Dermis blood vessel endothelial cell (primary cell): ENCODE results near the gene SLC24A1. TPM values are rescaled to one million over a fixed set of nuclear protein-coding genes. Genes with fewer than 3 reads are reported as not detected.
"Not testable (repeated sequence)": the region's sequence is repeated elsewhere in the genome, so short reads cannot be mapped to it uniquely, and the experiment has no call there.

ENCODE experiments used
- DNase-seq: peaks from one replicate; pipeline ENCODE4 v3.0.0; 2010
- total RNA-seq: library from RNA; depleted of rRNA; stranded (reverse); fragments of >200 nt; gene quantifications from 2 replicates; pipeline ENCODE4 v1.2.3, GENCODE V29; 2014

The SLC24A1 gene
- 5.3 and 20.5 TPM in 2 replicates for total RNA-seq

- no peak for DNase-seq
These were observed at the start of gene SLC24A1 for GRCh38 chr15:65621638-65622037. TSS of gene SLC24A1 (plus strand) at chr15:65621938. CDS start at chr15:65624081, 2,143 bp downstream.

- no peak for DNase-seq
These were observed 49.8 kb upstream of the SLC24A1 start for GRCh38 chr15:65571971-65572370.

DNA sequence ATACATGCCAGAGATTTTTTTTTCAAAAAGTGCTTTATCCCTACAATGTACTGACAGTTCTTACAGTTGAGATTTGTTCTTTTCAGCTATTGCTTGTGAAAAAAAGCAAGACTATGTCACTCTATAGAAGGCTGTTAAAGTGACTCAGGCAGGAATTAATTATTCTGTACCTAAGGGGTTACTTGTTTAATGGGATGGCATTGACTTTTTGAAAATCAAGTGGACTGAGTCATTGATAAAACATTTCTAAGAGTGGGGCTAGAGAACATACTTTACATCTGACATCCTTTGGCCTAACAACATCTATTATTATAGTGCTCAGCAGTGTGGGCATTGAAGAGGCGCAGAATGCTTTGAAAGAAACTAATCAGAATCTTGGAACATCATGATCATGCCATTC lies 45.1 kb upstream of the SLC24A1 start:
- DNase-seq = peak; percentile 75

DNA sequence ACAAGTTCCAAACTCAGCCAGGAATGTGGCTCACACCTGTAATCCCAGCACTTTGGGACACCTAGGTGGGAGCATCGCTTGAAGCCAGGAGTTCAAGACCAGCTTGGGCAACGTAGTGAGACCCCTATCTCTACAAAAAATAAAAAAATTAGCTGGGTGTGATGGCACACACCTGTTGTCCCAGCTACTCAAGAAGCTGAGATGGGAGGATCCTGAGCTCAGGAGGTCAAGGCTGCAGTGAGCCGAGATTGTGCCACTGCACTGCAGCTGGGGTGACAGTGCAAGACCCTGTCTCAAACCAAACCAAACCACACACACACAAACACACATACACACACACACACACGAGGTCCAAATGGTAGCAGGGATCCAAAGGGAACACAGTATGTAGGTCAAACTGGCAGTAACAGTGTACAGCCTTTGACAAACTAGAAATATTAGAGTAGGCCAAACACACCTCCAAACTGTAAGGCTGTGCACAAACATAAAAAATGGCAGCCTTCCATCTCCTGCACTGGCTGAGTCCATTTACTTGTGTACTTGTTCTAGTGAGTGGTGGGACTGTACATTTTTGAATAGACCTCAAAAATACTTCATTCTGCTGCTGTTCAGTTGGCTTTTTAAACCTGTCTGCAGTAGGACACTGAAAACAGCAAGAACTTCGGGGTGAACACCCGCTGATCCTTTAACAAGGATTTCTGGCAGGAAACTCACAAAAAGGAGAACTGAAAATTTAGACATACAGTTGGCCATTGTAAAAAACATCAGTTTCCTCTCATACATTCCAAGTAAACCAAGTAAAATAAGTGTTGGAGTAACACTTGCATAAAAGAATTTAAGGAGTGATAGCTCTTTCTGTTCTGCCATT lies 44.4 kb upstream of the SLC24A1 start:
- DNase-seq = no peak

DNA sequence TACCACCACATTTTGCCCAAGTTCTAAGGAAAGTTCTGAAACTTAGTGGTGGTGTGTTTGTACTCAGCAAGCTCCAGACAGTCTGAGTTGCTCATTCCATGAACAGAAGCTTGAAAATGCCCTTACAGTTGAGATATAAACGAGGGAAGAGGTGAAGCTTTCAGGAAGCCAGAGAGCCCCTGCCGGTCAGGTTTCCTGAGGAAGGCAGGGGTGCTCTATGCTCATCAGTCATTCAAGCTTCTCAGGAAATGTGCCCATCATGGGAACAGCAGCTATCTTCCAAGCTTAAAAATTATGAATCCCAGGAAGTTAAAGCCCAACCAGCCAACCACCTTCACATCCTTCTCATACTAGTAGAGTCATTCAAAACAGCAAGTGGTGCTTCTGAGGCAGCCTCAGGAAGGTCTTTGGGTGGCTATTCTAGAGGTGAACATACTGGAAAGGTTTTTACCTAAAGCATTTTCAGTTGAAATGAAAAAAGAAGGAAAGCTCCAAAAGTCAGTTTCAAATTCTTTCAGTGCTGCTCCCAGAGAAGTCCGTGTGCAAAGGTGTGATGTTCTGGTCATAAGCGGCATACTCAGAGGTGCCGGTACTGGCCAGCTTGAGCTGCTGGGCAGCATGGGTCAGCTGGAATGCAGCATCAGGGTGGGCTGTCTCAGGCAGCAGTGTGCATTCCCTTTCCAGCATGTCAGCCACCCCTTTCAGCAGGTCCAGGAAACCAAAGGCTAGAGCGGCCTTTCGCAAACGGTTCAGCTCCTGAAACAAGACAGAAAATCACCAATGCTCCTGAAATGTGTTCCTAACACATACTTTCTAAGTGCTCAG lies 42.6 kb upstream of the SLC24A1 start:
- peak; percentile 46 for DNase-seq

DNA sequence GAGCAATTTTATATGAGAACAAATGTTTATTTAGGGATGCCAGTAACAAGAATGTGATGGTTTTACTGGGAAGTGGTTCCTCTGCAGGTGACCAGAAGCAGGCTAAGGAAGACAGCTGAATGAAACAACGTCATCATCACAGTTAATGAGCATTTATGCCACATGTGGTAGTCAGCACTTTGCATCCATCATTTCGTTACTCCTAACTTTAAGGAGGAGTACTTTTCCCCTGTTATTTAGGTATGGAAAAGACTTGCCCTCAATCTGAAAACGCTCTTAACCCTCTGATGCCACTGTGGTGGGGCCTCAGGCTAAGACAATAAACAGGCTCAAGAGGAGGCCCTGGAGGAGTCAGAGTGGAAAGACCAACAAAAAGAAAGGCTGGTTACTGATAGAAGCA lies 42.0 kb upstream of the SLC24A1 start:
- DNase-seq = no peak

DNA sequence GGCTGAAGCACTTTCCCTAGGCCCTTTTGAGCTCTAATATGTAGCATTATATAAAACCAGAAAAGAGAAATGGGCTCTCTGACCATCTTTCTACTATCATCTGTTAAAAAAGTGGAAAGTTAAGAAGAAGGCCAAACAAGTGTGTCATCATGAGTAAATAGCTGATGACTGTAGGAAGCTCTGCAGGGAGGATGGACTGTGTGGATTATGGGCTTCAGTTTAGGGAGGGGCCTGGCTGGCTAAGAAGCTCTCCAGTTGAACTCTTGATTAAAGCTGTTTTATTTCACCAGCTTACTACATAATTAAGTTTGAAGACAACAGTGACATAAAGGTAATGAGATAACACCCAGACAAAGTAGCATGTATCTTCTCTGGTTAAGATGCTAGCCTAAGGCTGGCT lies 41.5 kb upstream of the SLC24A1 start:
- peak; percentile 29 for DNase-seq

- peak; percentile 84 for DNase-seq
These were observed 38.0 kb upstream of the SLC24A1 start for GRCh38 chr15:65583701-65584100.

DNA sequence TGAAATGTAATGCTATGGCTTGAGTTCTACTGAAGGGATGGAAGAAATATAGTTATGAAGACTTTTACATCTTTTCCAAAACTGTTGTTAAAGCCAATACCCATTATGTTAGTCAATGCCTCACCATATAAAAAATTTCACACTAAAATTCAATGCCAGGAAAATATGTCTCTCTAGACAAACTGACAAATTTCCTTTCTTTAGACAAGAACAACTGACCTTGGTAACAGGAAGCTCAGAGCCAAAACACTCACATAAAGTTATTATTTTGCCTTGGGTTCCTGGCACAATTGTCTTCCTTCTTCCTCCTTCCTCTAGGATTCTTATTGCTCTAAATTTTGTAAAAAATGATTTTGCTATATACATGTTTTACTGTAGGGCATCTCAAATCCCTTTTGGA lies 37.5 kb upstream of the SLC24A1 start:
- peak; percentile 66 for DNase-seq

GRCh38 chr15:65587094-65587493 lies 34.6 kb upstream of the SLC24A1 start:
- DNase-seq = no peak

DNA sequence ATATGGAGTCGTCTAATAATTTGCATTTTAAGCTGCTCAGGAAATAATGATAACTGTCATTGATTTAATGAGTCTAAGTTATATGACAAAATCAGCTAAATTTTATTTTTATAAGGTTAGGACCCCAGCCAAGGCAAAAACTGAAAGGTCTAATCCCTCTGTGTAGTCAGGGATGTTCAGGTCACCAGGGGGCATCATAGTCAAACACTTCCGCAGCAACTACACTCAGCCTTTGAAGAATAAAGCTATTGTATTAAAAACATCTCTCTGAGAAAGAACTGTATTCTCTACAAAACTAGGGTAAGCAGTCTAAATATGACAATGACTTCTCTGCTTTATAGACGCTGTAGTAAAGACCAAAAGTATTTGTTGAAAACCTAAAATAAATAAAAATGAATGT lies 25.8 kb upstream of the SLC24A1 start:
- peak; percentile 72 for DNase-seq

DNA sequence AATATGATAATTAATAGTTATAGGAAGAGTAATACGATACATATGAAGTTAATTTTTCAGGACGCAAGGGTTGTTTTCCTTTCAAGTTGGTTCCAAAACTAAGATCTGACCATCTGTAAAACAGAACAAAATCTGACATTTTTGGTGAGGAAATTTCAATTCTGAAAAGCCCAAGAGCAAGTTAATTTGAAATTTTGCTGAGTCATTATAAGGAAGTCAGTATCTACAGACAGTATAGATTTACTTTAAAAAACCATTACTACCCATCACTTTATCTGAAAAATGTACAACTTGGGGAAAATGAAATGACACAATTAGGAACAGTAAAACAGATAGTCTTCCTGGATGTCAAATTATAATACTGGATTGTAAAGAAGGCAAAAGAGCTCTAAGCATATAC lies 23.3 kb upstream of the SLC24A1 start:
- no peak for DNase-seq

DNA sequence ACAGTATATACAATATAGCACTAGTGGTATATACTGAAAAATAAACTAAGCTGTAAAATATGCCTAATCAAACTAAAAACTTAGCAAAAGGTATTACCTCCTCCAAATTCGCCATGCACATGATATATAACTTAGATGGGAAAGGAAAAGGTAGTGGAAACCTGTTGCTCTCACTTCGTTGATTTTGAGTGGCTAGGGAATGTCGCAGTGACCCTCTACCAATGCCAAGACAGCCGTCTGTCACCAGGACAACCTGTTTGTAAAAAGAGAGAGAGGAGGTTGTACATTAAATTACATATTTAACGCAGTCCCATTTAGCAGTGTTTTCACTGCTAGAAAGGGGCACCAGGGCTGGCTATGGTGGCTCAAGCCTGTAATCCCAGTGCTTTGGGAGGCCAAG lies 22.1 kb upstream of the SLC24A1 start:
- no peak for DNase-seq

DNA sequence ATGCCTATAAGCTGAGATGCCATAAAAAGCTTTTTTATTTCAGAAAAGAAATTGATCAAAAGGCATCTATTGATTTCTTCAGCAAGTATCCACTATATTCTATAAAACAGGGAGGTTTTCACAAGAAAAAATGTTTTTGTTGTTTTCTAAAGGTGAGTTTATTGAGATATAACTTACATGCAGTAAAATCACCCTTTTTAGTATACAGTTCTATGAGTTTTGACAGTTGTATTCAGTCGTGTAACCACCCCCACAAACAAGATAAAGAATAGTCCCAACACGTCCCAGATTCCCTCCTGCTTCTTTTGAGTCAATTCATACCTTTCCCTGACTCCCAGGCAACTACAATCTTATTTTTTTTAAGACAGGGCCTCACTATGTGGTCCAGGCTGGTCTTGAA lies 18.6 kb upstream of the SLC24A1 start:
- DNase-seq = no peak

DNA sequence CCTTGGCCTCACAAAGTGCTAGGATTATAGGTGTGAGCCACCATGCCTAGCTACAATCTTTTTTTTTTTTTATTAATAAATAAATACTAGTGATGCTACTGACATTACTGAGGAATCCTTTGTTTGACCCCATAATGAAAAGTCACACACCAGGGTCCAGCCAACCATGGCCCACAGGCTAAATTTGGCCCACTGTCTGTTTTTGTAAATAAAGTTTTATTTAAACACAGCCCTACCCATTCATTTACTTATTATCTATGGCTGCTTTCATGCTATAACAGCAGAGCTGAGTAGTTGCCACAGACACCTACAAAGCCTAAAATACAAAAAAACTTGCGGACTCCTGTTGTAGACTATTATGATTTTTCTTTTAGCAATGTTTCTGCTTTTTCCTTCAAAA lies 18.2 kb upstream of the SLC24A1 start:
- no peak for DNase-seq

GRCh38 chr15:65610871-65611718 lies 10.6 kb upstream of the SLC24A1 start, which contains the start of gene INTS14:
TSS of gene INTS14 (minus strand) at chr15:65611131. CDS start at chr15:65607380, 3,751 bp downstream.
- DNase-seq = peak; percentile 98

DNA sequence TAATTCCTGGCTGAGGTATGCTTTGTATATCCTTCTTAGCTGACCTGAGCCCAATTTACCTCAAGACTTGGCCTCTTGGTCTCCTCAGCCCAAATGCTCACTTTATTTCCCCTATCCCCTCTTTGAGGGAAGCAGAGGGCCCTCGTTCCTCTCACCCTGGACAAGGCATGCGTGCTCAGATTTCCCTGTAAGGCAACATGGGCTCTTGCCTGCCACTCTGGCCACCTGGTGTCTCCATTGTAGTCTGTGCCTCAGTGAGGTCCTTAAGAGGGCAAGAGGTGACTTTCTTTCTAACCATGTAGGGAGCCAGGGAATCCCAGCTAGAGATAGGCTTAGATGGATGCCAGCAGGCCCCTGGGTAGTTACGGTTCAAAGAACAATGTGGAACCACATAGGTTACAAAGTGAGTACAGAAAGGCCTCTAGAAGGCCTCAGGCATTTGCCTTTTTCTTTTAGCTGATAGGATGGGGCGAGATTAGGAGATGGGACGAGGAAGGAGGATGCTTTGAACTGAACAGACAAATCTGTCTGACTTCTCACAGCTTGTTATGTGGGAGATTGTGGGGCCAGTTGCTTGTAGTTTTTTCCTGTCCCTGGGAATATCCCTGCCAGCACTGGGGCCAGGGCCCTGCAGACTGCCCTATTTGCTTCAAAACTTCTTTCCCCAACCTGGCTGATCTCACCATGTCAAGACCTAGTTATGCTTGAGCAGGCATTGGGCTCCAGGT lies 9.7 kb upstream of the SLC24A1 start:
- peak; percentile 25 for DNase-seq

DNA sequence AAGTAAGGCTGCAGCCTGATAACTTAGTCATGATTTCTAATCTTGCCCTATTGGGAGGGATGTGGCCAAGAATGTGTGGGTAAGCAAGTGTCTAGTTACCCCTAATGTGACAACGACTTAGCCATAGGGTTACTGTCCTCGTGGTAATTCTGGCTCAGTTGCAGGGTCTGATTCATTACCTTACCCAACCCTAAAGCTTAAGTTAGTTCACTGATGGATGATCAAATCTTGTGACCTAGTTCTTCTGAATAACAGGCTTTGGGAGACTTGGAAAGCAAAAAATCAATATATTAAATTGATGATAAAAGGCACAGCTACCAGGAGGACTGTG lies 9.2 kb upstream of the SLC24A1 start:
- no peak for DNase-seq

DNA sequence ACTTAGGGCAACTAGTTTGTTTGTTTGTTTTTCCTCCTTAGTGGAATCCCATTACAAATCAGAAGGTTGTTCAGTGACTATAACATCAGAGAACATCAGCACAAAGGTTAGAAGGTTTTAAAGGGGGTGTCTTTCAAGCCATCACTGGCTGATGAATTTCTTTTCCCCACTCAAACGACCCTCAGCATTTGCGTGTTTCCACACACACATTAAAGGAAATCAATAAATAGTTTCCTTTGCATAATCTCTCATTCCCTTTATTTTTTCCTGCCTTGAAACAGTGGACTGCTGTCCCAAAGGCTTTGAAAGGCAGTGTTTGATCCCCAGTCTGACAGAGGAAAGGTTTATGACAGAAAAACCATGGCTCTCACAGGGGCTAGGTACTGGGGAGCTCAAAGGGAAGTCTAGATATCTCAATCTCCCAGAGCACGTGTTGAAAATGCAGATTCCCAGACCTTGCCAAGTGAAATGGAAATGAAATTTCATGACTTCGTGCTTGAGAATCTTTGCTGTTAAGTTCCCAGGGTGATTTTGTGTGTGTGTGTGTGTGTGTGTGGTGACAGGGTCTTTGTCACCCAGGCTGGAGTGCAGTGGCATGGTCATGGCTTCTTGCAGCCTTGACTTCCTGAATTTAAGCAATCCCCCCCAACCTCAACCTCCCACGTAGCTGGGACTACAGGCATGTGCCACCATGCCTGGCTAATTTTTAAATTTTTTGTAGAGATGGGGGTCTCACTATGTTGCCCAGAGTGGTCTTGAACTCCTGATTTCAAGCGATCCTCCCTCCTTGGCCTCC lies 8.6 kb upstream of the SLC24A1 start:
- DNase-seq = no peak

DNA sequence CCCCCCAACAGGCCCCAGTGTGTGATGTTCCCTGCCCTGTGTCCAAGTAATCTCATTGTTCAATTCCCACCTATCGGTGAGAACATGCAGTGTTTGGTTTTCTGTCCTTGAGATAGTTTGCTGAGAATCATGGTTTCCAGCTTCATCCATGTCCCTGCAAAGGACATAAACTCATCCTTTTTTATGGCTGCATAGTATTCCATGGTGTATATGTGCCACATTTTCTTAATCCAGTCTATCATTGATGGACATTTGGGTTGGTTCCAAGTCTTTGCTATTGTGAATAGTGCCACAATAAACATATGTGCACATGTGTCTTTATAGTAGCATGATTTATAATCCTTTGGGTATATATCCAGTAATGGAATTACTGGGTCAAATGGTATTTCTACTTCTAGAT lies 5.9 kb upstream of the SLC24A1 start:
- DNase-seq = not testable (repeated sequence)

DNA sequence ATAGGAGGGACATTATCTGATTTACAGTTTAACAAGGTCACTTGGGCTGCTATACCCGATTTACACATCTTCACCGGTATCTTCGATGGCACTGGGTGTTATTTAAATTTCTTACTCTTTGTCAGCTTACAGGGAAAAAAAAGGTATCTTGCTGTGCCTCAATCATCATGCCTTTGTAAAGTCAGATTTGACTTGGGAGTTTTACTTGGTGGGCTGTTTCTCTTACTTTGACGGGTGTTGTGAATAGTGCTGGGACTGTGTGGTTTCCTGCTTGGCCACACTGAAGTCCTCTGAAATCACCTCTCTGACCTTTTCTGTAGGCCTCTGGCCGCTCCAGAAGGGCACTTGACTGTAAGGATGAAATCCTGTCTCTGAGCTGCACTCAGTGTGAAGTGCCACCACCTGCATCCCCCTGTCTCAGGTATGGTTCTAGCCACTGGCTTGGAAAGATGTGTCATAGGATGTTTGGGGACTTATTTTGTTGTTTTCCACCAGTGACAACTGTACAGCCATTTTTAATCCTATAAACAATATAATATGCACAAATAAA lies 3.1 kb upstream of the SLC24A1 start:
- no peak for DNase-seq
